NCI-H345 (cell line): ENCODE measurements around the gene SH3RF3.
A peak's percentile ranks its signal among the peaks of the same experiment; 100 is the strongest.
"Not testable (repeated sequence)": the region's sequence is repeated elsewhere in the genome, so short reads cannot be mapped to it uniquely, and the experiment has no call there.

Experiments used
- DNase-seq: peaks from one replicate; lab custom pipeline; 2025; lab: John Stamatoyannopoulos, UW

The SH3RF3 gene

GRCh38 chr2:109128616-109129355 lies at the start of gene SH3RF3:
Gene SH3RF3, plus strand, starts transcription at chr2:109129205.
- DNase-seq: peak; percentile 54

GRCh38 chr2:109079590-109079989 lies 49.4 kb upstream of the SH3RF3 start:
- DNase-seq: no peak

GRCh38 chr2:109080109-109080508 lies 48.9 kb upstream of the SH3RF3 start:
- no peak for DNase-seq

- DNase-seq: no peak
These were observed 48.2 kb upstream of the SH3RF3 start for GRCh38 chr2:109080757-109081156.

GRCh38 chr2:109081374-109081773 lies 47.6 kb upstream of the SH3RF3 start:
- DNase-seq: no peak

GRCh38 chr2:109083771-109084170 lies 45.2 kb upstream of the SH3RF3 start:
- DNase-seq: no peak

- DNase-seq: no peak
These were observed 44.7 kb upstream of the SH3RF3 start for GRCh38 chr2:109084341-109084740.

GRCh38 chr2:109085912-109086742 lies 42.9 kb upstream of the SH3RF3 start:
- DNase-seq: no peak

- DNase-seq: no peak
These were observed 42.3 kb upstream of the SH3RF3 start for GRCh38 chr2:109086743-109087020.

- no peak for DNase-seq
These were observed 41.8 kb upstream of the SH3RF3 start for GRCh38 chr2:109087055-109087663.

- DNase-seq: no peak
These were observed 39.3 kb upstream of the SH3RF3 start for GRCh38 chr2:109089602-109090300.

- no peak for DNase-seq
These were observed 37.5 kb upstream of the SH3RF3 start for GRCh38 chr2:109091526-109091925.

GRCh38 chr2:109094144-109094543 lies 34.9 kb upstream of the SH3RF3 start:
- DNase-seq: no peak

GRCh38 chr2:109098251-109098920 lies 30.6 kb upstream of the SH3RF3 start:
- no peak for DNase-seq

- no peak for DNase-seq
These were observed 30.1 kb upstream of the SH3RF3 start for GRCh38 chr2:109098921-109099273.

GRCh38 chr2:109102588-109103233 lies 26.3 kb upstream of the SH3RF3 start:
- no peak for DNase-seq

- DNase-seq: no peak
These were observed 23.9 kb upstream of the SH3RF3 start for GRCh38 chr2:109105113-109105512.

- DNase-seq: no peak
These were observed 20.3 kb upstream of the SH3RF3 start for GRCh38 chr2:109108740-109109139.

- DNase-seq: no peak
These were observed 19.7 kb upstream of the SH3RF3 start for GRCh38 chr2:109109342-109109741.

- peak; percentile 69 for DNase-seq
These were observed 18.8 kb upstream of the SH3RF3 start for GRCh38 chr2:109110170-109110569.

GRCh38 chr2:109117181-109117580 lies 11.8 kb upstream of the SH3RF3 start:
- DNase-seq: not testable (repeated sequence)

- DNase-seq: no peak
These were observed 11.2 kb upstream of the SH3RF3 start for GRCh38 chr2:109117780-109118179.
